GM18868 (cell line): ENCODE data around the gene ATXN10.
"Not testable (repeated sequence)": the region's sequence is repeated elsewhere in the genome, so short reads cannot be mapped to it uniquely, and the experiment has no call there.

Experiments used
- ATAC-seq: cut with Tn5 transposase; IDR thresholded peaks from one replicate; pipeline ENCODE4 v1.9.1; 2021; ENCODE audit warnings: mild to moderate bottlenecking, moderate library complexity; ENCODE audit not compliant: unreplicated experiment

ATXN10 gene, protein sequence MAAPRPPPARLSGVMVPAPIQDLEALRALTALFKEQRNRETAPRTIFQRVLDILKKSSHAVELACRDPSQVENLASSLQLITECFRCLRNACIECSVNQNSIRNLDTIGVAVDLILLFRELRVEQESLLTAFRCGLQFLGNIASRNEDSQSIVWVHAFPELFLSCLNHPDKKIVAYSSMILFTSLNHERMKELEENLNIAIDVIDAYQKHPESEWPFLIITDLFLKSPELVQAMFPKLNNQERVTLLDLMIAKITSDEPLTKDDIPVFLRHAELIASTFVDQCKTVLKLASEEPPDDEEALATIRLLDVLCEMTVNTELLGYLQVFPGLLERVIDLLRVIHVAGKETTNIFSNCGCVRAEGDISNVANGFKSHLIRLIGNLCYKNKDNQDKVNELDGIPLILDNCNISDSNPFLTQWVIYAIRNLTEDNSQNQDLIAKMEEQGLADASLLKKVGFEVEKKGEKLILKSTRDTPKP

DNA sequence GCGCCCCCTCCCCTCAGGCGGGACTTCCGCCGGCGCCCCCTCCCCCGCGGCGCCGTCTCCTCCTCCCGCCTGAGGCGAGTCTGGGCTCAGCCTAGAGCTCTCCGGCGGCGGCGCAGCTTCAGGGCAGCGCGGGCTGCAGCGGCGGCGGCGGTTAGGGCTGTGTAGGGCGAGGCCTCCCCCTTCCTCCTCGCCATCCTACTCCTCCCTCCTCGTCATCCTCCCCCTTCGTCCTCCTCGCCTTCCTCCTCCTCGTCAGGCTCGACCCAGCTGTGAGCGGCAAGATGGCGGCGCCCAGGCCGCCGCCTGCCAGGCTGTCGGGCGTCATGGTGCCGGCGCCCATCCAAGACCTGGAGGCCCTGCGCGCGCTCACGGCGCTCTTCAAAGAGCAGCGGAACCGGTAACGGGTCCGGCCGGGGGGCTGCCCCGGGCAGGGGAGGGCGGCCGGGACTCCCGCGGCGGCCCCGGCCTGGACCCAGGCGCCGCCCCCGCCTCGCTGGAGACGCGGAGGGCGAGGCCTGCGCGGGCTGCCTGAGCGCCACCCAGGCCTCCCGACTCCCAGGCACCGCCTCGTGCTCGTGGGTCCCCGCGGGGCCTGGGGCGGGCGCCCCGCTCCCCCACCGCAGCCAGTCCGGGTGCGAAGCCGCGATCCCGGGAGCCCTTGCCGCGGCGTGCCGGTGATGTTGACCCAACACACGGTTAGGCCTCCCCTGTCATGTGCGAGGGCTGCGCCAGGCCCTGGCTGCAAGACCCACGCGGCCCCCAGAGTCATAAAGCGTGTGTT lies at the start of gene ATXN10:
TSS of gene ATXN10 (plus strand) at position 52 of the 781 bp plus-strand sequence. CDS start at position 282, 230 bp downstream.
- ATAC-seq, result peak; percentile 63

DNA sequence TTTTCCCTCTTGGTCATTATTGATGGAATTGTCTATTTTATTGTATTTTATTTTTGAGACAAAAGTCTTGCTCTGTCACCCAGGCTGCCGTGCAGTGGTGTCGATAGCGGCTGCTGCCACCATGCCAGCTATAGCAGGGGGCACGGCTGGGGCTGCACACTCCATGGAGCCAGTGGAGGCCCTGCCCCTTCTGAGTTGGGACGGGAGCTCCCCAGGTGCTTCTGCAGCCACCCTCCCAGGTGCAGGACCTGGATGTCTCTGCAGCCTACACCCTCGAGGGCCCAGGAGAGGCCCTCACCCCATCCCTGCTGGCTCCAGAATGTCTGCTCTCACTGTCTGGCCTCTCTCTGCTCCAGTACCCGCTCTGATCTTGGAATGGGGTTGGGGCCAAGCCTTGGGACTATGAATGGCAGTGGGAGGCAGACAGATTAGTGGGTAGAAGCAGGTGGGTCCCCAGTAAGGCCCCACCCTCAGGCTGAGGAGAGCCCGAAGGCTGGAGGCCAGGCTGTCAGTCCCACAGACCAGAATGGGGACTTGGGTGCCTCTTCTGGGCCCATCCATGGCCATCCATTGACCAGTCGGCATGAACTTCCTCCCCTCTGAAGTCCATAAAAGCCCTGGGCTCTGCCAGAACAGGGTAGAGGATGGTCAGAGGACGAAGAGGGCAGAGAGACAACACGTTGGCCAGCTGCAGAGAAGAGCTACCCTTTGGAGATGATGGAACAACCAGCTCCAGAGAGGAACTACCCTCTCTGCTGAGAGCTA lies 49.6 kb upstream of the ATXN10 start:
- no peak for ATAC-seq

DNA sequence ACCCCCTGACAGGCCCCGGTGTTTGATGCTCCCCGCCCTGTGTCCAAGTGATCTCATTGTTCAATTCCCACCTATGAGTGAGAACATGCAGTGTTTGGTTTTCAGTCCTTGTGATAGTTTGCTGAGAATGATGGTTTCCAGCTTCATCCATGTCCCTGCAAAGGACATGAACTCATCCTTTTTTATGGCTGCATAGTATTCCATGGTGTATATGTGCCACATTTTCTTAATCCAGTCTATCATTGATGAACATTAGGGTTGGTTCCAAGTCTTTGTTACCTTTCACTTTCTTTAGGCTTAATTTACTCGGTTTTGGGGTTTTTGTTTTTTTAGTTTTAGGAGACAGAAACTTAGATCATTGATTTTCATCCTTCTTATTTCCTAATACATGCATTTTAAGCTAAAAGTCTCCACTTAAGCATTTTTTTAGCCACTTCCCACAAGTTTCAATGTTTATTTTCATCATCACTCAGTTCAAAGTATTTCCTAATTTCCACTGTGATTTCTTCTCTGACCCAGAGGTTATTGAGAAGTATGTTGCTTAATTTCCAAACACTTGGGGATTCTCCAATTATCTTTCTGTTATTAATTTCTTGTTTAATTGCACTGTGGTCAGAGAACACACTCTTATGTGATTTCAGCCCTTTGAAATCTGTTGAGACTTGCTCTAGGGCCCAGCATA lies 48.0 kb upstream of the ATXN10 start:
- ATAC-seq, result not testable (repeated sequence)

DNA sequence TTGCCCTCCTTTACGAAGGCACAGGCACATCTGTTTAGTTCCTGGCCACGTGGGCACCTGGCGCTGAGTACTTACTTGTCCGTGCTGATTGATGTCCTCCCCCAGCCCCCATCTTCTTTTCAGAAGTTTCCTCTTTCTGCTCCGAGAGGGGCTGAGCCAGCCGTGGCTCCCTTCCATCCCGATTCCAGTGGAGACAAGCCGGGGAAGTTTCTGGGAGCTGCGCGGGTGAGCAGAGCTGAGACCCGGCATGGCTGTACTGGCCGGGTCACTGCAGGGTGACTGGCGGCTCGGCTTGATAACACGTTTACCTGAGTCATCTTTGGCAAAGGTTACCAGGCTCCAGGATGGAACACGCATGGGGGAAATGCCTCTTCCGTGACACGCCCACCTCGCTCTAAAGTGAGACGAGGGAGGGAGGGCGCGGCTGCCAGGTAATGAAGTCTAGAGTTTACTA lies 45.4 kb upstream of the ATXN10 start:
- ATAC-seq, result no peak

DNA sequence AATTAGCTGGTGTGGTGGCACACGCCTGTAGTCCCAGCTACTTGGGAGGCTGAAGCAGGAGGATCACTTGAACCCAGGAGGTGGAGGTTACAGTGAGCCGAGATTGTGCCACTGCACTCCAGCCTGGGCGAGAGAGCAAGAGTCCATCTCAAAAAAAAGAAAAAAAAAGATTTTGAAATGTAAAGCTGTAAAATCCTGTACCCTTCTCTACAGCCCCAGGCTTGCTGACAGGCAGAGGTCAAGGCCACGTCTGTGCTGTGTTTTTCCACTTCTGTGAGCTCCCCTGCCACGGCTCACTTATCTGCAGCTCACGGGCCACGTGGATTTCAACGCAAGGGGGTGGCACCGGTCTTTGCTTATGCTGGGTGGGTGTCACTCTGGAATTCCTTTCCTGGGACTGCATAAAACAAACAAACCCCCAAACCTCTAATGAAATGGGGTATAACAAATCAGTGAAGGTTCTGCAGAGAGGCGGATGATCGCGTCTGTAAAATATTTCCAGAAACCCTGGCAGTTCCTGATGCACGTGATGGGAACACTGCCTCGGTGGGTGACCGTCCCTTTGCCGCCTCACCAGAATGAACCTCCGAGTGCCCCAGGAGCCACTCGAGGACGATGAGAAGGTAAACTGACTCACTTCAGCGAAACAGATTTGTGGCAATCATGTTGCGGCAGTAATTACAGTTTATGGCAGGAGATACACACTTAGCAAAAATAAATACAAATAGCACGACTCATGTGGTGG lies 44.0 kb upstream of the ATXN10 start:
- ATAC-seq, result no peak

DNA sequence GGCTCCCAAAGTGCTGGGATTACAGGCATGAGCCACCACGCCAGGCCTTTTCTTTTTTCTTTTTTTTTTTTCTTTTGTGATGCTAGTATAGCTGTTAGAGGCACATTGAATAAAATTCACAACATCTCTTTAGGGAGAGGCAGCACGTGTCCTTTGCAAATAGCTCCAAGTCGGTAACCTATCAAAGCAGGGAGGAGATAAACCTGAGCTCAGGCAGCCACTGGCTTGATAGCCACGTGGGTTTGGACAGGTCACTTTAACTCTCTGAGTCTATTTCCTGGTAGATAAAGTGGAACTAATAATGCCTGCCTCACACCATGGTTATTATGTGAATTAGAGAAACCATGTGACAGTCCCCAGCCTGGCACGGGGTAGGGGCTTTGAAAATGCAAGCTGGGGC lies 43.1 kb upstream of the ATXN10 start:
- ATAC-seq, result no peak

DNA sequence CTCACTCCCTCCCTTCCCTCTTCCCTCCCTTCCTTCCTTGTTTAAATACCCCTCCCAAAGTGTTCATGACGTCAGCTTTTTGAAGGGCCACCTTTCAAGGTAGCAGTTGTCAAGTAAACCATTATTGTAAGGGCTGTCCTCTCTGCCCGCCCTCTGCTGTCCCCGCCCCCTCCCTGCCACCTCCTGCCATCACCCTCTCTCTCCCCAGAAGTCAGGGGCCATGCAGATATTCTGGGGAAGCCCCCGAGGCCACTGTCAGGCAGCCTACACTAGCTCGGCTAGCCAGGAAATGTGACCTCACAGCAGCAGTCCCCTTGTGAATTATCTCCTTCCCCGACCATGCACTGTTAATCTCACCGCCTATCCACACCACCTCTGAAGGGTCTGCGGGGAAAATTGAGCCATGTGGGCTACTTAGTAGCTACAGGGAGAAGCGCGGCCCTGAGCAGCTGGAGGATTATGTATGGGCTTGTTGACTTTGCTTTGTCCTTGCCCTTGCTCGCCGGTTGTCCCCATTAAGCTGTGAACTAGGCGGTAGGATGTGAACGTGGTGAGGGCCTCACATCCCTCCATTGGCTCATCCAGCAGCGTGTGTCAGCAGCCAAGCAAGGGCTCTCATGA lies 42.1 kb upstream of the ATXN10 start:
- no peak for ATAC-seq

DNA sequence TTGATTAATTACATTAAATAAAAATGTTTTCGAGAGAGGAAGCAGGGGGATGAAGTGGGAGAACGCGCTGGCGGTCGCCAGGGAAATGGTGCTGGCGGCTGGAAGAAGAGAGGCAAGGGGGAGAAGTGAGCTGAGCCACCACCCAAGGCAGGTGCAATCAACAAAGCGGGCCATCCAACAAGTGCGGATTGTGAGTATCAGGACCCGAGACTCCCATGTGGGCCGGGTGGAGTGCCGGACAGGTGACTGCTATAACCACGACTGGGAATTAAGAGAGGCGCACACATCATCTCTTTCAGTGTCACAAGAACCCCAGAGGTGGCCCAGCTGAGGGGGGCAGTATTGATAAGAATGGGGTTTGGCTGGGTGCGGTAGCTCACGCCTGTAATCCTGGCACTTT lies 41.2 kb upstream of the ATXN10 start:
- no peak for ATAC-seq

DNA sequence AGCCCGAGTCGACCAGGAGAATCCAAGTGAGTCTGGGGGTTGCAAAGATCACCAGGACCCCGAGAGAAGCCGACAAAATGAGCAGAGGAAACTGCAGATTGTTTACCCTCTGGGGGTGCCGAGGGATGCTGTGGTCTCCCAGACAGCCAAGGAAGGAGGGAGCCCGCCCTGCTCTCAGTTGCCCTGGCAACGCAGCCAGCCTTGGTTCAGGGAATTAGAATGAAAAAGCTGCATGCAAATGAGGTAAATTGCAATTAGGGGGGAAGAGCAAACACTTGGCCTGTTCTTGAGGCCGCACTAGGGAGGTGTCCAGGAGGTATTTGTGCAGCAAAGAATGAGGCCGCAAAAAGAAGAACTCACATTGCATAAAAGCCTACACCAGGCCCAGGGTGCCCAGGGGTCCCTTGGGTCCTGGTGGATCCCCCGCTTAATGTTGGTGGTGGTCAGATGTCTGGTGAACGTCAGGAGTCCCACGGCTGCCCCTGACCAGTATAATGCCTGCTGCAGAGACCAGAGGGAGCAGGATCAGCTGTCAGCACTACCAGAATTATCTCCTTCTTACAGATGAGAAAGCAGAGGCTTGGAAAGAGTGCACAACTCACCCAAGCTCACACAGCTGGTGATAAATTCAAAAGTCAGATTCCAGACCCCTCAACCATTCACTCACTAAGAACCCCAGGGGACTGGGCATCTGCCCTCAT lies 40.3 kb upstream of the ATXN10 start:
- ATAC-seq, result no peak

DNA sequence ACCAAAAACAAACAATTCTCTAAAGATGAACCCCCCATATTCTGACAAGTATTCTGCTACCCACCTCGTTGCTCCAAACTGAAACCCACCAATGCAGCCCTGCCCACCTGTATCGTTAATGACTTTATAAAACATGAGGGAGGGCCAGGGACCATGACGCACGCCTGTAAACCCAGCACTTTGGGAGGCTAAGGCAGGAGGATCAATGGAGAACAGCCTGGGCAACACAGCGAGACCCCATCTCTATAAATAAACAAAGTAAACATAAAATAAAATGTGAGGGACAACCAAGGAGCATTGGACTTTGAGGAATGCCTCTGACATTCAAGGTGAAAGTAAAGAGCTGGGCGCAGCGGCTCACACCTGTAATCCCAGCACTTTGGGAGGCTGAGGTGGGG lies 39.8 kb upstream of the ATXN10 start:
- no peak for ATAC-seq

DNA sequence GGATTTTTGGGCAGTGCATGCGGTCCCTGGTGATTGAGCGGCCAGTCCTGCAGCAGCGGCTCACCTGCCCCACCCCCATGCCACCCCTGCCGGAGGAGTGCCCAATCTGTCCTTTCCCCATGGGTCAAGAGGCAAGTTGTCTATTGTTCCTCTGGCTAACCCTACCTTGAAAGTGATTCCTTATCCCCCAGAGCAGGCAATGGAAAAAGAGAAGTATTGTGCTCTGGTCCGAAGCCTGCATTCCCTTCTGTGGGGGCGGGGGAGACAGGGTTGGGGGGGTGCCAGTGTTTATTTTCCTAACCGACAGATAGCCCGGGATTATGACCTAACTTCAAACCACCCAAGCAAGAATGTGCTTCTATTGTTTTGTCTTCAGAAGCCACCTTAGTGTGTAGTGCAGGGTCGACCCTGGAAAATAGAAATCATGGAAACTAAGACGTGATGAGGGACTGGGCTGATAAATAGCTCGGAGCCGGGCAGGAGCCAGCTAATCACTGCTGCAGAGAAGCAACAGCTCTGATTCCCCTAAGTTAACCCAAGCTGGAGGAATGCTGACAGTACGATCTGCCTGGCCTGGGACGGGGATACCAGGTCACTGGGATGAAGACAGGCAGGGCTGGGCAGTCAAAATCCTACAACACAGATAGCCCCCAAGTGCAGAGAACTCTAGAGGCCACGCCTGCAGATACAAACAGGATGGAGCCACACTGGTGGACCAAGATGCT lies 38.7 kb upstream of the ATXN10 start:
- ATAC-seq, result no peak

DNA sequence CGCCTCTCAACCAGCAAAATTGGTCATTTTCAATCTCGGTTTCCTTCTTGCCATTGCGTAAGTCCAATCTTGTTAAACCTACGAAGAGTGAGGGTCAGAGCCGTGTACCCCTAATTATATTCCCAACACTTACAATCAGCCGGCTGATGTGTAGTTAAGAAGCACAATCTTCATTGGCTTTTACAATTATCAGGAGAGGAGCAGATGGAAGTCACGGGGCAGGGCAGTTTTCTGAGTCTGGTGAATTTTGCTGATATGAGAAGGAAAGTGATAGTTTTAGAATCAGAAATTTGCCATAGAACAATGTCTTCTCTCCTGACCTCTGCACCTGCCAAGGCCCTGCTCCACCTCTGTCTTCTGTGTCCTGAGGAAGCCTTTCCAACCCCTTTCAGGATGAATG lies 35.0 kb upstream of the ATXN10 start:
- no peak for ATAC-seq

DNA sequence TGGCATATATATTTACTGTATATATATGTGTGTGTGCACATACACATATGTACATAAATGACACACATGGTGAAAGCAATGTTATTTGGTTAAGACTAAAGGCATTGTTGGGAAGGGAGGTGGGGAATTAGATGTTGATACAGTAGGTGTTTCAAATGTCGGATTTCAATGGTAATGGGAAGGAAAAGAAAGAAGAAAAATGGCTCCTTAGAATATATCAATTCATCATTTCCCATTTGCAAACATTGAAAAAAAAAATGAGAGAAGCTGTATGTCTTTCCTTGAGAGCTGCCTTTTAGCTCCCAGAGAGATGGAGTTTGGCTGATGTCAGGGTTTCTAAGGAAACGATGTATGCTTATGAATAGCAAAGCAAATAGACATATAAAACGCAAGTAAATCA lies 33.4 kb upstream of the ATXN10 start:
- no peak for ATAC-seq

DNA sequence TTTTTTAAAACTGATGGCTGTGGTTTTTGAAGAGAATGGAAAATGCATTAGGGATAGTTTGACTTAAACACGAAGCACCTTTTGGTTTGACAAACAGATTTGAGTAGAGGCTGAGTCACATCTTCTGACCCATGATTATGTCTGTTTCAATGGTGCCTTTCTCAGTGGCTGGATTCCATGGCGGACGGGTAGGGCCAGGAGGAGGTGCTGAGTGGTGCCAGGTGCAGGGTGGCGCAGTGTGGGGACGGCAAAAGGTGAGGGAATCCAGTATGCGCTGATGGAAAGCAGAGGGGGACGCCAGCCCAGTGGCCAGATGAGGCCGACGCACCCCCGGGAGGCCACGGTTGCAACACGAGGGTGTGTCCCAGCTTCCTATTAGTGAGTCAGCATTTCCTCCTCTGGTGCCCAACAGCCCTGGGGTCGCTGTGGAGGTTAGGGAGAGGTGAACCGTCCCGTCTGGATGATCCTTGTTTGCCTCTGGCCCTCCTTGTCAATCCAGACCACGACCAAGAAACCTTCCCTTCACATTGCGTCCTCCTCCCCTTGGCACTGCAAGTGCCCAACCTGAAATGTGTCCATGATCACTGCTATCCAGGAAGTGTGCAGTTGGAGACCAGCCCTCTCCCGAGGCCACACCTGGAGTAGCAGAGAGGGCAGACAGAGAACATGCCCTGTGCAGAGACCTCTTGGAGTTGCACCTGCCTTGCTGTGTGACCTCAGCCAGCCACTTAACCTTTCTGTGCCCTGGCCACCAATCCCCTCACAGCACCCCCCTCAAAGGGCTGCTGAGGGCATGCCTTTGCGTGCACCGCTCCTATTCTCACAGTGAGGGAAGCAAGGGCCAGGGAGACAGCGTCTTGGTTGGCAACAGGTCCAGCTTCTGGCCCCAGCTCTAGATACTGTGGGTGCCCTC lies 32.5 kb upstream of the ATXN10 start:
- no peak for ATAC-seq

DNA sequence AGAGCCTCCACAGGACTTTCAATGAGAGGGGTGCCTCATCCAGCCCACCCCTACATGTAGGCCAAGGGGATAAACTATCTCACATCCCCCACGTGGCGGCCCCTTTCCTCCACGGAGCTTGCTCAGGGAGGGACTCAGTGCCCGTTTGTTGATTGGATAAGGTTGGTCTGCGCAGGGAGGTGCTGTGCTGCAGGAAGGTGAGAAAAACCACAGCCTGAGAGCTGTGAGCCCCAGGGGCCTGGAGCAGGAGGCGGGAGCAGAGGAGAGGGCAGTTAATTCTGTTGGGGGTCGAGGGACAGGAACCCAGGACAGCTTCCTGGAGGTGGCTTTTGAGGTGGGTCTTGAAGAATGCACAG lies 31.9 kb upstream of the ATXN10 start:
- ATAC-seq, result no peak

DNA sequence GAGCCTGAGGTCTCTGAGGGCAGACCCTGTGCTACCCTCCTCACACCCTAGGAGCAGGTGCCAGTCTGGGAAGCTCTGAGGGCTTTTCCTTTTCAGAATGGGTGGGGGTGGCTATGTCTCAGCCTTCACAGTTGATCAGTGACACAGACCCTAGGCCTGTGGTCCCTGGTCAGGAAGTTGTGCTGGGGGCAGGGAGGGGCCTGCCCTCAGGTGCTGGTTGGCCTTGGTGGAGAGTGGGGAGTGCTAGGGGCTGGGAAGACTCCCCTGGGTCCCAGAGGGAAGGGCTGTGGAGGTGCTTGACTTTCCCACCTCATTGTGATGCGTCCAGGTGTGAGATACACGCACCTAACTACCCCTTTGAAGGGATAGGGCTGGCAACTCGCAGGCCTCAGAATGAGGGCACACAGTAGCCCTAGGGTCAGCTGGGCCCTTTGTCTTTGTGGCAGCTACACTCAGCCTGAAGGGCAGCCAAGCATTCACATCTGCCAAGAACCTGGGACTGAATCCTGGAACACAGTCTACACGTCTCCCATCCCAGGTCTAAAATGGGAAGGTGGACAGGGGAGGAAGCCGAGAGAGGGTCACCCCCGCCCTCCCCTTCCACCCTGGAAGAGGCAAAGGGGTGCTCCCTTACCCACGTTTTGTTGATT lies 31.2 kb upstream of the ATXN10 start:
- ATAC-seq, result no peak
